Fibroblast of pulmonary artery (primary cell): ENCODE data around the gene STRC.
"Not testable (repeated sequence)": the region's sequence is repeated elsewhere in the genome, so short reads cannot be mapped to it uniquely, and the experiment has no call there.

ENCODE experiments used
- DNase-seq: peaks from one replicate; pipeline ENCODE4 v3.0.0-alpha.2; 2010; ENCODE audit warnings: low read depth
- H3K4me3 ChIP-seq: replicated peaks from 2 replicates; pipeline ENCODE4 v1.5.1; 2011; ENCODE audit warnings: low read depth, mild to moderate bottlenecking, control low read depth, low read length, moderate library complexity
- TF ChIP-seq, protein P1 (sequence below): IDR thresholded peaks from 2 replicates; pipeline ENCODE4 v1.5.1; 2011; ENCODE audit warnings: mild to moderate bottlenecking, control low read depth, low read length, inconsistent platforms; ENCODE audit errors: missing control alignments

The STRC gene

GRCh38 chr15:43618700-43619099 lies at the start of gene STRC:
TSS of gene STRC (minus strand) at chr15:43618800. CDS start at chr15:43618722, 78 bp downstream.
- H3K4me3 ChIP-seq, DNase-seq: not testable (repeated sequence)

GRCh38 chr15:43666177-43666576 lies 47.6 kb upstream of the STRC start:
- H3K4me3 ChIP-seq, DNase-seq: not testable (repeated sequence)

DNA sequence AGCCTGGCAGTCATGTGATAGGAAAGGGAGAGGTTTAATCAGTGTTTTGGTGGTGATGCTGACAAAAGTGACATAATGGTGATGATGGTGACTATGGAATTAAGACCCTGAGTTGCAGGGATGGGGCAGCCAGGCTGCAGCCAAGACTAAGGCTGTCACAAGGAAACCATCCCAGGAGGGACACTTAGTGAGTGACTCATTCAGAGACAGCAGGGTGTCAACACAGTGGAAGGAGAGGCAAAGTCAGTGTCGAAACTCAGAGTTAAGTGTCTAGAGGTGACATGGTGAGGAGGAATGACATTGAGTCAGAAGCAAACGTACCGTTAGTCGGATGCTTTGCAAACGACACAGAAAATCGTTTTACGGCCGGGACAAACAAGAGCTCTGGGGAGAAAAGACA lies 44.7 kb upstream of the STRC start:
- H3K4me3 ChIP-seq, DNase-seq: not testable (repeated sequence)

DNA sequence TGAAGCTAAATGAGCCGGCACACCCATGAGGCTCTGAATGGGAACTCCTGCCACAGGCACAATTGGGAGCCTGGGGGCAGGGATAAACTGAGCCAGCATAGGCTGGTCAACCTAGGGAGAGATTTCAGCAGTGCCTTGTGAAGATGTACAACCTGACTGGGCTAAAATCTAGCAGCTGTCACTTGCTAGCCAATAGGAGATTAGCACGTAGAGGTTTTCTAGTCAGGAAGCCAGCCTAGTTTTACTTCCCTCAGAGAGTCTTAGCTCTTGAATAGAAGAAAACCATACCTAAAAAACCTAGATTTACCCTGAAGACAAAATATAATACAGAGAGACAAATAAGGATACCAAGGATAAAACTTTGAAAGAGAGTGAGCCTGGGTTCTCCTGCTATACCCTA lies 43.7 kb upstream of the STRC start:
- H3K4me3 ChIP-seq, DNase-seq: not testable (repeated sequence)

GRCh38 chr15:43659727-43660126 lies 41.1 kb upstream of the STRC start:
- not testable (repeated sequence) for H3K4me3 ChIP-seq, DNase-seq

- DNase-seq: not testable (repeated sequence)
Observed at GRCh38 chr15:43649430-43649926, 30.9 kb upstream of the STRC start.

GRCh38 chr15:43648649-43649429 lies 30.2 kb upstream of the STRC start, which contains the start of gene CATSPER2:
TSS of gene CATSPER2 (minus strand) at chr15:43648844. CDS start at chr15:43648061, 783 bp downstream.
- DNase-seq: no peak
- TF ChIP-seq, protein P1, sequence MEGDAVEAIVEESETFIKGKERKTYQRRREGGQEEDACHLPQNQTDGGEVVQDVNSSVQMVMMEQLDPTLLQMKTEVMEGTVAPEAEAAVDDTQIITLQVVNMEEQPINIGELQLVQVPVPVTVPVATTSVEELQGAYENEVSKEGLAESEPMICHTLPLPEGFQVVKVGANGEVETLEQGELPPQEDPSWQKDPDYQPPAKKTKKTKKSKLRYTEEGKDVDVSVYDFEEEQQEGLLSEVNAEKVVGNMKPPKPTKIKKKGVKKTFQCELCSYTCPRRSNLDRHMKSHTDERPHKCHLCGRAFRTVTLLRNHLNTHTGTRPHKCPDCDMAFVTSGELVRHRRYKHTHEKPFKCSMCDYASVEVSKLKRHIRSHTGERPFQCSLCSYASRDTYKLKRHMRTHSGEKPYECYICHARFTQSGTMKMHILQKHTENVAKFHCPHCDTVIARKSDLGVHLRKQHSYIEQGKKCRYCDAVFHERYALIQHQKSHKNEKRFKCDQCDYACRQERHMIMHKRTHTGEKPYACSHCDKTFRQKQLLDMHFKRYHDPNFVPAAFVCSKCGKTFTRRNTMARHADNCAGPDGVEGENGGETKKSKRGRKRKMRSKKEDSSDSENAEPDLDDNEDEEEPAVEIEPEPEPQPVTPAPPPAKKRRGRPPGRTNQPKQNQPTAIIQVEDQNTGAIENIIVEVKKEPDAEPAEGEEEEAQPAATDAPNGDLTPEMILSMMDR: no peak
- no peak within 1 kb of the TSS for H3K4me3 ChIP-seq

More at GRCh38 chr15:43649430-43649926, 30.9 kb upstream of the STRC start:
- not testable (repeated sequence) for H3K4me3 ChIP-seq

DNA sequence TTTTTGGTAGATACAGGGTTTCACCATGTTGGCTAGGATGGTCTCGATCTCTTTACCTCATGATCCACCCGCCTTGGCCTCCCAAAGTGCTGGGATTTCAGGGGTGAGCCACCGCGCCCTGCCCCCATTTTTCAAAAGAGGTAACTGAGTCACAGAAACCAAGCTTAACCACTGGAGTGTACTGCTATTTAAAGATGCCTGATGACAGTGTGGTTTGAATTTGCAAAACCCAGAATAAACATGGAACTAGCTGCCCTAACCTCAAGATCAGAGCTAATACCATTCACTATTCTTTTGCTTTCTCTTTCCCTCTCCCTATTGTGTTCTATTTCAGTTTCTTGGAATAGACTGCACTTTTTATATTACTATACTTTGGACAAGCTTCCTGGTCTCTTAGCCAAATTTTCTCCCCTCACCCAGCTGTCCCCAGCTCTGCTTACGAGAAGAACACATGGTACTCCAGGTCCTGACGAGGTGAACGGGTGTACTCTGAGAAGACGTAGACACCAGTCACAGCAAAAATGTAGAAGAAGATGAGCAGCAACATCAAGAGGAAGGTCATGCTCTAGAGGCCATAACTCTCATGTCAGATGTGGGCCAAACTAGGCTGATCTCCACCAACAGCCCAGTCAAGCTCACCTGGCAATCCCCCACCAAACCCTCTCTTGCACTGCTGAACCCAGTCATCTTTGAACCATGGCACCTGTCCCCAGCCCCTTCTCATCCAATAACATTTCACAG lies 20.0 kb upstream of the STRC start:
- not testable (repeated sequence) for H3K4me3 ChIP-seq, DNase-seq

DNA sequence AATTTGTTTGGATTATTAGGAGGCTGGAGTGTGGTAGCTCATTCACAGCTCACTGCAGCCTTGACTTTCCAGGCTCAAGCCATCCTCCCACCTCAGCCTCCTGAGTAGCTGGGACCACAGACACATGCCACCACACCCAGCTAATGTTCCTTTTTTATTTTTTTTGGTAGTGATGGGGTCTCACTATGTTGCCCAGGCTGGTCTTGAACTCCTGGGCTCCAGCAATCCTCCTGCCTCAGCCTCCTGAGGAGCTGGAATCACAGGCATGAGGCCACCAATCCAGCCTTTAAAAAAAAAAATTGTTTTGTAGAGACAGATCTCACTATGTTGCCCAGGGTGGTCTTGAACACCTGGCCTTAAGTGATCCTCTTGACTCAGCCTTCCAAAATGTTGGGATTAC lies 8.3 kb upstream of the STRC start:
- not testable (repeated sequence) for H3K4me3 ChIP-seq, DNase-seq

DNA sequence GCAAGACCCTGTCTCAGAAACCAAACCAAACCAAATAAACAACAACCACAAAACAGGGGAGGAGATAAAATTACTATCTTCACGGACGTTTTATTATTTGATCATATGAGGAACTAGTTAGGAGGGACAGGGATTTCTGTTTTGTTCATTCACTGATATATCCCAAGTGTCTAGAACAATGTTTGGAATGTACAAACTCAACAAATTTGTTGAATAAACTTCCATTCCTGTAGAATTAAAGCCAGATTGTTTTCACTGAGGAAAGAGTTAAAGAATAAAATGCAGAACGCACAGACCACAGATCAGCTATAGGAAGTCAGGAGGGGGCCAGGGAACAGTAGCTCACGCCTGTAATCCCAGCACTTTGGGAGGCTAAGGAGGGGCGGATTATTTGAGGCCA lies 6.5 kb upstream of the STRC start:
- no peak overlapping the region for H3K4me3 ChIP-seq
- no peak for DNase-seq
- TF ChIP-seq, protein P1: no peak

DNA sequence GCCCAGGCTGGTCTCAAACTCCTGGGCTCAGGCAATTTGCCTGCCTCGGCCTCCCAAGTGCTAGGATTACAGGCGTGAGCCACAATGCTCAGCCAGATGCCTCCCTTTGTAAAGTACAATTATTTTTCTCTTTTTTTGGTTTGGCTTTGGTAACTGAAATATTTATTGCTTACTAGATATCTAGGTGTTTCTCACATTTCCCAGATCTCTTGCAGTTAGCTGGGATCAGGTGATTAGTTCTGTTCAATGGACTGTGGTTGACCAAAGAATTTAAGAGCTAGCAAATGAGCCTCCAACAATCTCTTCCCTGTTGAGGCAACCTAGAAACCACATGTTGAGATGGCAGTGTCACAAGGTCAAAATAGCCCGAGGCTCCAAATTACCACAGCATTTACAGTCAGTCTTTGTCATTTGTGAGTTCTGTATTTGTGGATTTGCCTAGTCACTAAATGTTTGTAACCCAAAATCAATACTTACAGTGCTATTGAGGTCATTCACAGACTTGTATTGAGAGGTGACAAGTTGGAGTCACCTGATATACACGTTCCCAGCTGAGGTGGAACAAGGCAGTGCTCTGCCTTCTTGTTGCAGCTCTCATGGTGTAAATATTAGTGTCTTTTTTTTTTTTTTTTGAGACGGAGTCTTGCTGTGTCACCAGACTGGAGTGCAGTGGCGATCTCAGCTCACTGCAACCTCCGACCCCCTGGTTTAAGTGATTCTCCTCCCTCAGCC lies 3.6 kb upstream of the STRC start:
- DNase-seq, H3K4me3 ChIP-seq: not testable (repeated sequence)

- not testable (repeated sequence) for DNase-seq, H3K4me3 ChIP-seq
Observed at GRCh38 chr15:43617750-43618149, 850 bp downstream of the STRC start.

DNA sequence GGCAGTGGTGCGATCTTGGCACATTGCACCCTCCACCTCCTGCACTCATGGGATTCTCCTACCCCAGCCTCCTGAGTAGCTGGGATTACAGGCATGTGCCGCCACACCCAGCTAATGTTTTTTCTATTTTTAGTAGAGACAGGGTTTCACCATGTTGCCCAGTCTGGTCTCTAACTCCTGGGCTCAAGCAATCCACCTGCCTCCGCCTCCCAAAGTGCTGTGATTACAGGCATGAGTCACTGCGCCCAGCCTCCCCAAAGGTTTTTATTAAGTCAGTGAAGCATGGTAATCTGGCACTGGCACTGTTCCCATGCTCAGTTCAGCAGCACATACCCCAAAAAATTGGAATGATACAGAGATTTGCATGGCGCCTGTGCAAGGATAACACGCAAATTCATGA lies 16.4 kb downstream of the STRC start:
- DNase-seq, H3K4me3 ChIP-seq: not testable (repeated sequence)

DNA sequence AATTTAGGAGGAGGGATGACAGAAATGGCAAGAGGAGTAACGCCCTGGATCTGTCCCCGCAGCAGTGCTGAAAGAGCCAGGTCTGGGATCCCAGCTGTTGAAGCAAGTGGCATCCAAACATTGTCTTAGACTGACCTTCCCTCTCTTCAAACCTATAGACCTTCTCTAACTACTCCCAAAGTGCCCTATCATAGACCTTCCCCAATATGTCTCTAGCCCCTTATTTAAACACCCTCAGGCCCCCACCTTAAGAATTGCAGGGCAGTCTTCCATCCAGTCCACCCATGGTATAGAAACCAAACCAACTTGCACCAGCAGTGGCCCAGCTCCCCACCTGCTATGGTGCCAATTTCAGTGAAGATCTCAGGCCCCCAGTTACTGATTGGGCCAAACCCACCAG lies 18.4 kb downstream of the STRC start:
- not testable (repeated sequence) for H3K4me3 ChIP-seq, DNase-seq

DNA sequence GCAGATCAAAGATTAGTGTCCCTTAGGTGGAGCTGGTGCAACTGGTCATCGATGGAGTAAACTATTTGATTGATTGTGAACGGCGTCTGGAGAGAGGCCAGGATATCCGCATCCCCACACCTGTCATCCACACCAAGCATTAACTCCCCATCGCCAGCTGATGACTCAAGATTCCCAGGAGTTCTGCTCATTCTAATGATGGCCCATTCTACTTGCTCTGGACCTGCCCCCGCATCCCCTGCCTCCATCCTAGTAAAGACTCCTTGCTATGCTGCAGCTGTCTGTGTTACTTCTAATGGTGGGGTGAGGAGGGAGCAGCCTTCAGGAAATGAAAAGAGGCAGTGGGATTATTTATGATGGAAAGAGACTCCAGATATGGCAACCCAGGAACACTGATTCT lies 19.5 kb downstream of the STRC start:
- not testable (repeated sequence) for DNase-seq, H3K4me3 ChIP-seq
